Gastrocnemius medialis (tissue), 4 donors: ENCODE results near the gene CACNA1F.

Experiments used
- POLR2A ChIP-seq, 2 donors: fragments of 450-650 bp; IDR thresholded peaks; one replicate each; pipeline ENCODE4 v1.6.1; 2017; ENCODE audit warnings: antibody characterized with exemption in 2 of 2, mild to moderate bottlenecking in 2 of 2, moderate library complexity in 2 of 2
- TF ChIP-seq, protein P1 (sequence below), 5 experiments: fragments of 450-650 bp in 3 of 5; fragments of 200-600 bp in 2 of 5; sonication (generic) in 2 of 5; IDR thresholded peaks in 4 of 5; conservative IDR thresholded peaks in 1 of 5; 1 replicate in 4 of 5; 2 replicates in 1 of 5; pipeline ENCODE4 v1.5.1; 2016 to 2019; ENCODE audit warnings: antibody characterized with exemption in 5 of 5, mild to moderate bottlenecking in 3 of 5, moderate library complexity in 3 of 5

DNA sequence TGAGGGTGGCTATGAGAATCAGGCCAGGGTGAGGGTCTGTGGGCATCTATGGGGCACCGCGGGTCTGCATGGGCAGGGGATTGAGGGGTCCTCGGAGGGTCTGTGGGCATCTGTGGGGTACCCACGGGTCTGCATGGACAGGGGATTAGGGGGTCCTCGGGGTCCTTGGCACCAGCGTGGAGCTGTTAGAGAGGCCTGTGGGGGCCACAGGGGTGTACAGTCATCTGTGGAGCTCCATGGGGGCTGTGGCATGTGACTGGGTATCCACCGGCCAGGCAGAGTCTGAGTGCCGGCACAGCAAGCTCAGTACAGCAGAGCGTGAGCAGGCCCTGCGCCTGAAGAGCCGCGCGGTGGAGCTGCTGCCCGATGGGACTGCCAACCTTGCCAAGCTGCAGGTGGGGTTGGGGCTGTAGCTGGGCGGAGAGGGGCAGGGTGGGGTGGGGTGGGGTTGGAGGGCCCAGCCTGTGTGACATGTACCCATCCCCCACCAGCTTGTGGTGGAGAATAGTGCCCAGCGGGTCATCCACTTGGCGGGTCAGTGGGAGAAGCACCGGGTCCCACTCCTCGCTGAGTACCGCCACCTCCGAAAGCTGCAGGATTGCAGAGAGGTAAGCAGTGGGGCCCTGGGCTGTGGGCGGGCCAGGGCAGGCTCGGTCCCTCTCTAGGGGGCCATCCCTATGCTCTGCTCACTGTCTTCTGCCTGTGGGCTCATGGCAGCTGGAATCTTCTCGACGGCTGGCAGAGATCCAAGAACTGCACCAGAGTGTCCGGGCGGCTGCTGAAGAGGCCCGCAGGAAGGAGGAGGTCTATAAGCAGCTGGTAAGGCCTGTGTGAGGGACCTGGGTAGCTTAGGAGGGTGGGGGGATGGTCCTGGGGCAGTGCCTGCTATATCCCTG is 15.0 kb upstream of the CACNA1F start:
- TF ChIP-seq, protein P1, sequence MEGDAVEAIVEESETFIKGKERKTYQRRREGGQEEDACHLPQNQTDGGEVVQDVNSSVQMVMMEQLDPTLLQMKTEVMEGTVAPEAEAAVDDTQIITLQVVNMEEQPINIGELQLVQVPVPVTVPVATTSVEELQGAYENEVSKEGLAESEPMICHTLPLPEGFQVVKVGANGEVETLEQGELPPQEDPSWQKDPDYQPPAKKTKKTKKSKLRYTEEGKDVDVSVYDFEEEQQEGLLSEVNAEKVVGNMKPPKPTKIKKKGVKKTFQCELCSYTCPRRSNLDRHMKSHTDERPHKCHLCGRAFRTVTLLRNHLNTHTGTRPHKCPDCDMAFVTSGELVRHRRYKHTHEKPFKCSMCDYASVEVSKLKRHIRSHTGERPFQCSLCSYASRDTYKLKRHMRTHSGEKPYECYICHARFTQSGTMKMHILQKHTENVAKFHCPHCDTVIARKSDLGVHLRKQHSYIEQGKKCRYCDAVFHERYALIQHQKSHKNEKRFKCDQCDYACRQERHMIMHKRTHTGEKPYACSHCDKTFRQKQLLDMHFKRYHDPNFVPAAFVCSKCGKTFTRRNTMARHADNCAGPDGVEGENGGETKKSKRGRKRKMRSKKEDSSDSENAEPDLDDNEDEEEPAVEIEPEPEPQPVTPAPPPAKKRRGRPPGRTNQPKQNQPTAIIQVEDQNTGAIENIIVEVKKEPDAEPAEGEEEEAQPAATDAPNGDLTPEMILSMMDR (IDR thresholded peaks at IDR 0.05 in 4 of 5, conservative IDR thresholded peaks at IDR 0.05 in 1 of 5), result no peak
- no peak for TF ChIP-seq POLR2A (IDR thresholded peaks at IDR 0.05)
